GM12878 (cell line): ENCODE measurements around the gene SPRN.

Experiments used
- MYB ChIP-seq: fragments of 150-350 bp; IDR thresholded peaks from 2 replicates; pipeline ENCODE4 v1.6.1; 2014; ENCODE audit warnings: mild to moderate bottlenecking, low read depth, low read length, borderline replicate concordance
- POLR2AphosphoS5 ChIP-seq: IDR thresholded peaks from 2 replicates; pipeline ENCODE4 v1.6.1; 2011; ENCODE audit warnings: mild to moderate bottlenecking, low read length, inconsistent platforms
- RAD21 ChIP-seq: IDR thresholded peaks from 2 replicates; pipeline ENCODE4 v1.6.1; 2011; ENCODE audit warnings: mild to moderate bottlenecking, low read depth, low read length, moderate library complexity; ENCODE audit not compliant: insufficient read depth
- TF ChIP-seq, protein P1 (sequence below), 3 experiments: IDR thresholded peaks in 2 of 3; conservative IDR thresholded peaks in 1 of 3; 2 replicates each; pipeline ENCODE4 v1.5.1; 2011; ENCODE audit warnings: low read depth in 3 of 3, low read length in 3 of 3, mild to moderate bottlenecking in 3 of 3, control low read depth in 2 of 3, moderate library complexity in 2 of 3, inconsistent platforms in 1 of 3, mixed read lengths in 1 of 3; ENCODE audit not compliant: control insufficient read depth in 2 of 3, insufficient read depth in 1 of 3; ENCODE audit errors: extremely low read depth in 1 of 3
- TF ChIP-seq, protein P2 (sequence below): fragments of 150-350 bp; IDR thresholded peaks from 2 replicates; pipeline ENCODE4 v1.6.1; 2016; ENCODE audit warnings: low read depth, low read length
- TF ChIP-seq, protein P3 (sequence below): fragments of 450-650 bp; IDR thresholded peaks from 2 replicates; pipeline ENCODE4 v1.6.1; 2018; ENCODE audit warnings: borderline replicate concordance, mild to moderate bottlenecking; ENCODE audit not compliant: partially characterized antibody

DNA sequence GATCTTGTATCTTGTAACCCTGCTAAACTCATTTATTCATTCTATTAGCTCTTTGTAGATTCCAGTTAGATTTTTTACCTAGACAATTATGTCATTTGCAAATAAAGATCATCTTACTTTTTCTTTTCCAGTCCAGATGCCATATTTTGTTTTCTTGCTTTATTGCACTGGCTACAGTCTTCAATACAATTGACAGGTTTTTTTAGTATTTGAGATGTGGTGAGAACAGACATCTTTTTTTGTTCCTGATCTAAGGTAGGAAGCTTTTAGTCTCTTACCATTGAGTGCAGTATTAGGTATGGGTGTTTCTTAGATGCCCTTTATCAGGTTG, 12.1 kb downstream of the SPRN start:
- TF ChIP-seq, protein P1, sequence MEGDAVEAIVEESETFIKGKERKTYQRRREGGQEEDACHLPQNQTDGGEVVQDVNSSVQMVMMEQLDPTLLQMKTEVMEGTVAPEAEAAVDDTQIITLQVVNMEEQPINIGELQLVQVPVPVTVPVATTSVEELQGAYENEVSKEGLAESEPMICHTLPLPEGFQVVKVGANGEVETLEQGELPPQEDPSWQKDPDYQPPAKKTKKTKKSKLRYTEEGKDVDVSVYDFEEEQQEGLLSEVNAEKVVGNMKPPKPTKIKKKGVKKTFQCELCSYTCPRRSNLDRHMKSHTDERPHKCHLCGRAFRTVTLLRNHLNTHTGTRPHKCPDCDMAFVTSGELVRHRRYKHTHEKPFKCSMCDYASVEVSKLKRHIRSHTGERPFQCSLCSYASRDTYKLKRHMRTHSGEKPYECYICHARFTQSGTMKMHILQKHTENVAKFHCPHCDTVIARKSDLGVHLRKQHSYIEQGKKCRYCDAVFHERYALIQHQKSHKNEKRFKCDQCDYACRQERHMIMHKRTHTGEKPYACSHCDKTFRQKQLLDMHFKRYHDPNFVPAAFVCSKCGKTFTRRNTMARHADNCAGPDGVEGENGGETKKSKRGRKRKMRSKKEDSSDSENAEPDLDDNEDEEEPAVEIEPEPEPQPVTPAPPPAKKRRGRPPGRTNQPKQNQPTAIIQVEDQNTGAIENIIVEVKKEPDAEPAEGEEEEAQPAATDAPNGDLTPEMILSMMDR (IDR thresholded peaks at IDR 0.05 in 2 of 3, conservative IDR thresholded peaks at IDR 0.05 in 1 of 3; ENCODE audit: control insufficient read depth in 2 of 3, extremely low read depth in 1 of 3, insufficient read depth in 1 of 3, low read depth in 3 of 3, low read length in 3 of 3), result no peak
- TF ChIP-seq RAD21 (no peak), MYB (no peak), POLR2AphosphoS5 (no peak)
- TF ChIP-seq, protein P2, sequence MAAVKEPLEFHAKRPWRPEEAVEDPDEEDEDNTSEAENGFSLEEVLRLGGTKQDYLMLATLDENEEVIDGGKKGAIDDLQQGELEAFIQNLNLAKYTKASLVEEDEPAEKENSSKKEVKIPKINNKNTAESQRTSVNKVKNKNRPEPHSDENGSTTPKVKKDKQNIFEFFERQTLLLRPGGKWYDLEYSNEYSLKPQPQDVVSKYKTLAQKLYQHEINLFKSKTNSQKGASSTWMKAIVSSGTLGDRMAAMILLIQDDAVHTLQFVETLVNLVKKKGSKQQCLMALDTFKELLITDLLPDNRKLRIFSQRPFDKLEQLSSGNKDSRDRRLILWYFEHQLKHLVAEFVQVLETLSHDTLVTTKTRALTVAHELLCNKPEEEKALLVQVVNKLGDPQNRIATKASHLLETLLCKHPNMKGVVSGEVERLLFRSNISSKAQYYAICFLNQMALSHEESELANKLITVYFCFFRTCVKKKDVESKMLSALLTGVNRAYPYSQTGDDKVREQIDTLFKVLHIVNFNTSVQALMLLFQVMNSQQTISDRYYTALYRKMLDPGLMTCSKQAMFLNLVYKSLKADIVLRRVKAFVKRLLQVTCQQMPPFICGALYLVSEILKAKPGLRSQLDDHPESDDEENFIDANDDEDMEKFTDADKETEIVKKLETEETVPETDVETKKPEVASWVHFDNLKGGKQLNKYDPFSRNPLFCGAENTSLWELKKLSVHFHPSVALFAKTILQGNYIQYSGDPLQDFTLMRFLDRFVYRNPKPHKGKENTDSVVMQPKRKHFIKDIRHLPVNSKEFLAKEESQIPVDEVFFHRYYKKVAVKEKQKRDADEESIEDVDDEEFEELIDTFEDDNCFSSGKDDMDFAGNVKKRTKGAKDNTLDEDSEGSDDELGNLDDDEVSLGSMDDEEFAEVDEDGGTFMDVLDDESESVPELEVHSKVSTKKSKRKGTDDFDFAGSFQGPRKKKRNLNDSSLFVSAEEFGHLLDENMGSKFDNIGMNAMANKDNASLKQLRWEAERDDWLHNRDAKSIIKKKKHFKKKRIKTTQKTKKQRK, result no peak
- TF ChIP-seq, protein P3, sequence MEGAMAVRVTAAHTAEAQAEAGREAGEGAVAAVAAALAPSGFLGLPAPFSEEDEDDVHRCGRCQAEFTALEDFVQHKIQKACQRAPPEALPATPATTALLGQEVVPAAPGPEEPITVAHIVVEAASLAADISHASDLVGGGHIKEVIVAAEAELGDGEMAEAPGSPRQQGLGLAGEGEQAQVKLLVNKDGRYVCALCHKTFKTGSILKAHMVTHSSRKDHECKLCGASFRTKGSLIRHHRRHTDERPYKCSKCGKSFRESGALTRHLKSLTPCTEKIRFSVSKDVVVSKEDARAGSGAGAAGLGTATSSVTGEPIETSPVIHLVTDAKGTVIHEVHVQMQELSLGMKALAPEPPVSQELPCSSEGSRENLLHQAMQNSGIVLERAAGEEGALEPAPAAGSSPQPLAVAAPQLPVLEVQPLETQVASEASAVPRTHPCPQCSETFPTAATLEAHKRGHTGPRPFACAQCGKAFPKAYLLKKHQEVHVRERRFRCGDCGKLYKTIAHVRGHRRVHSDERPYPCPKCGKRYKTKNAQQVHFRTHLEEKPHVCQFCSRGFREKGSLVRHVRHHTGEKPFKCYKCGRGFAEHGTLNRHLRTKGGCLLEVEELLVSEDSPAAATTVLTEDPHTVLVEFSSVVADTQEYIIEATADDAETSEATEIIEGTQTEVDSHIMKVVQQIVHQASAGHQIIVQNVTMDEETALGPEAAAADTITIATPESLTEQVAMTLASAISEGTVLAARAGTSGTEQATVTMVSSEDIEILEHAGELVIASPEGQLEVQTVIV, result no peak
